GM10248 (cell line): Measurements from ENCODE around the gene AGPAT2.

ENCODE experiments used
- CTCF ChIA-PET: fragments of 300-600 bp; sonication (Branson Sonifier 250); formaldehyde crosslinking; extraction: SDS; loops from one replicate; lab custom pipeline; 2021; ENCODE audit warnings: antibody characterized with exemption; lab: Yijun Ruan, JAX
- POLR2A ChIA-PET: fragments of 350-650 bp; sonication (Branson Sonifier 250); formaldehyde crosslinking; extraction: SDS; loops from one replicate; lab custom pipeline; 2020; ENCODE audit warnings: antibody characterized with exemption; lab: Yijun Ruan, JAX
- DNase-seq: peaks from one replicate; pipeline ENCODE4 v3.0.0; 2012; ENCODE audit errors: extremely low spot score
- TF ChIP-seq, protein P1 (sequence below): IDR thresholded peaks from 2 replicates; pipeline ENCODE4 v1.5.1; 2012; ENCODE audit warnings: mild to moderate bottlenecking, low read depth; ENCODE audit errors: extremely low read depth, missing control alignments, control extremely low read depth

The AGPAT2 gene

DNA sequence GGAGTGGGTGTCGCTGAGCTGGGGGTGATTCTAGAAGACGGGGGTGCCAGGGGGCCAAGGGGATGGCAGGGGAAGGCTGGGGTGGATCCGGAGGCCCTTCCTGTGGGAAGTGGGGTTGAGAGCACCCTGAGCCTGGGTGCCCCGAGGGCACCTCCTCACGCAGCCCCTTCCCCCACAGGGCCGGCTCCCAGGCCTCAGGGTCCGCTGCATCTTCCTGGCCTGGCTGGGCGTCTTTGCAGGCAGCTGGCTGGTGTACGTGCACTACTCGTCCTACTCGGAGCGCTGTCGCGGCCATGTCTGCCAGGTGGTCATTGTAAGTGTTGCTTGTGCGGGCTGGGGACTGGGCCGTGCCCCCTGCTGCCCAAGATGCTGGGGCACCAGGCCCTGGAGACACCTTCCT lies 30.1 kb upstream of the AGPAT2 start:
- TF ChIP-seq, protein P1, sequence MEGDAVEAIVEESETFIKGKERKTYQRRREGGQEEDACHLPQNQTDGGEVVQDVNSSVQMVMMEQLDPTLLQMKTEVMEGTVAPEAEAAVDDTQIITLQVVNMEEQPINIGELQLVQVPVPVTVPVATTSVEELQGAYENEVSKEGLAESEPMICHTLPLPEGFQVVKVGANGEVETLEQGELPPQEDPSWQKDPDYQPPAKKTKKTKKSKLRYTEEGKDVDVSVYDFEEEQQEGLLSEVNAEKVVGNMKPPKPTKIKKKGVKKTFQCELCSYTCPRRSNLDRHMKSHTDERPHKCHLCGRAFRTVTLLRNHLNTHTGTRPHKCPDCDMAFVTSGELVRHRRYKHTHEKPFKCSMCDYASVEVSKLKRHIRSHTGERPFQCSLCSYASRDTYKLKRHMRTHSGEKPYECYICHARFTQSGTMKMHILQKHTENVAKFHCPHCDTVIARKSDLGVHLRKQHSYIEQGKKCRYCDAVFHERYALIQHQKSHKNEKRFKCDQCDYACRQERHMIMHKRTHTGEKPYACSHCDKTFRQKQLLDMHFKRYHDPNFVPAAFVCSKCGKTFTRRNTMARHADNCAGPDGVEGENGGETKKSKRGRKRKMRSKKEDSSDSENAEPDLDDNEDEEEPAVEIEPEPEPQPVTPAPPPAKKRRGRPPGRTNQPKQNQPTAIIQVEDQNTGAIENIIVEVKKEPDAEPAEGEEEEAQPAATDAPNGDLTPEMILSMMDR = no peak
- POLR2A ChIA-PET = no interaction called here
- no peak for DNase-seq
- CTCF ChIA-PET = interaction anchor here (7.7 kb wide), 1 partner anchor 11 kb away, joined by 49 read pairs; no protein-coding TSS in a partner anchor

DNA sequence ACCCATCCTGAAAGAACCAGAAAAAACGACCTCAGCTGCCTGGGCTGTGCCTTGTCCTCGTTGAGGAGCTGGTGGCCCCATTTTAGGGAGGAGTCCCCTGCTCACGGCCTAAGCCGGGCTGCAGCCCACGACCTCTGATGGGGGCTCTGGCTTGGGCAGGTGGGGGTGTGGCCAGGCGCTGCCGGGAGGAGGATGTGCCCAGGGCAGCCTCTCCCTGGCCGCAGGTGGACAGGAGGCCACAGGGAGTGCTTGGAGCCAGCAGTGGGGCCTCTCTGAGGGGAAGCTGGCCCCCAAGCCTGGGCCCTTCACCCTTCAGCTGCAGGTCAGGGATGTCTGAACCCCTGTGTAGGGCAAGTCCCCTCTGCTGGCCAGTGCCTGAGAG lies 27.6 kb upstream of the AGPAT2 start:
- POLR2A ChIA-PET = interaction anchor here (0.6 to 3.9 kb wide), 2 partner anchors 13 to 25 kb away, joined by 3 to 36 read pairs; no protein-coding TSS in a partner anchor
- CTCF ChIA-PET = interaction anchor here (0.9 to 7.7 kb wide), 7 partner anchors 10 to 315 kb away, joined by 3 to 49 read pairs (median 3); no protein-coding TSS in a partner anchor
- TF ChIP-seq, protein P1 = no peak
- no peak for DNase-seq

DNA sequence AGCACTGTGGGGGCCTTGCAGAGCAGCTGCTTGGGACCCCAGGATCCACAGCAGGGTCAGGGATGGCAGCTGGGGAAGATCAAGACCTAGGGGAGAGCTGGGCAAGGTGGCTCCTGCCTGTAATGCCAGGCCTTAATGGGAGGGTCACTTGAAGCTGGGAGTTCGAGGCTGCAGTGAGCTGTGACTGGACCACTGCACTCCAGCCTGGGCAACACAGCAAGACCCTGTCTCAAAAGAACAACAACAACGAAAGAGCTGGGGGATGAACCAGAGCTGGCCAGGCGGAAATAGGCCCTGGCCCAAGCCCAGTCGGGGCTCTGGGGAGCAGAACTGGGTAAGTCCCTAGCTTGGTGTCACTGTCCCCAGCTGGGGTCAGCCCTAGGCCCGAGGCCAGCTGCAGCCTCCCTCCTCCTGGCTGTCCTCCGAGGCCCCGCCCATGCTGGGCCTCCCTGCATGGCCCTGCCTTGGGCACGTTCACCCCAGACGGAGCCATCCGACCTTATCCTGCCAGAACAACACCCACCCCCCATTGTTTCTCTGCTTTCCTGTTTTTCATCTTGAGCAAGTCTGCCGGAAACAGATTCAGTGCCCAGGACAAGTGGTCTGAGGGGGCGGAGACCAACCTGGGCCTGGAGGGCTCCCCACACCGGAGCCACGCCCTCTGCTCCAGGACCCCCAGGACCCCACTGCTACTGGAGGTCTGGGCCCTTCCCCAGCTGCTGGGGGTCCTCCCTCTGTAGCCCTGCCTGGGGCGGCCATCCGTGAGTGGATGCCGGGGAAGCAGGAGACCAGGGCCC lies 27.0 kb upstream of the AGPAT2 start:
- TF ChIP-seq, protein P1 = no peak
- ChIA-PET POLR2A (interaction anchor here (3.9 kb wide), 1 partner anchor 13 kb away, joined by 36 read pairs; no protein-coding TSS in a partner anchor), CTCF (interaction anchor here (0.8 to 7.7 kb wide), 8 partner anchors 8 to 315 kb away, joined by 3 to 49 read pairs (median 4); partner anchors contain the start of gene AJM1)
- no peak for DNase-seq

DNA sequence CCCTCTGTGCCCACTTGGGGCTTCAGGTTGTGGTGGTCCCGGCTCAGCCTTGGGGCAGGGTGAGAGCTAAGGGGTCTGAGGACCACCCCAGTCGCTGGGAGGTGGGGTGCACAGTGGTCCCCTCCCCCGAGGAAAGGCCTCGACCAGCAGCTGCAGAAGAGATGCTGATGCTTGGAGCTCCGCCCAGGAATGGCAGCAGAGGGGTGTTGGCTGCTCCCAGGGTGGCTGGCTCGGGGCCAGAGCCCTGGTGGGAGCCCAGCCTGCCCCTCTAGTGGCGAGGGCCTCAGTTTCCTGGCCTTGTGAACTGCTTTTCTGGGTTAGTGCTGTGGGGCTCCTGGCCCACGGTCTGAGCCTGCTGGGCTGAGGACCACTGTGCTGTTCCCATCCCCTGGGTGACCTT lies 26.3 kb upstream of the AGPAT2 start:
- ChIA-PET POLR2A (interaction anchor here (3.9 kb wide), 1 partner anchor 14 kb away, joined by 36 read pairs; no protein-coding TSS in a partner anchor), CTCF (interaction anchor here (0.8 to 7.7 kb wide), 4 partner anchors 9 to 129 kb away, joined by 3 to 49 read pairs (median 6); partner anchors contain the start of gene AJM1)
- no peak for DNase-seq
- TF ChIP-seq, protein P1 = no peak

DNA sequence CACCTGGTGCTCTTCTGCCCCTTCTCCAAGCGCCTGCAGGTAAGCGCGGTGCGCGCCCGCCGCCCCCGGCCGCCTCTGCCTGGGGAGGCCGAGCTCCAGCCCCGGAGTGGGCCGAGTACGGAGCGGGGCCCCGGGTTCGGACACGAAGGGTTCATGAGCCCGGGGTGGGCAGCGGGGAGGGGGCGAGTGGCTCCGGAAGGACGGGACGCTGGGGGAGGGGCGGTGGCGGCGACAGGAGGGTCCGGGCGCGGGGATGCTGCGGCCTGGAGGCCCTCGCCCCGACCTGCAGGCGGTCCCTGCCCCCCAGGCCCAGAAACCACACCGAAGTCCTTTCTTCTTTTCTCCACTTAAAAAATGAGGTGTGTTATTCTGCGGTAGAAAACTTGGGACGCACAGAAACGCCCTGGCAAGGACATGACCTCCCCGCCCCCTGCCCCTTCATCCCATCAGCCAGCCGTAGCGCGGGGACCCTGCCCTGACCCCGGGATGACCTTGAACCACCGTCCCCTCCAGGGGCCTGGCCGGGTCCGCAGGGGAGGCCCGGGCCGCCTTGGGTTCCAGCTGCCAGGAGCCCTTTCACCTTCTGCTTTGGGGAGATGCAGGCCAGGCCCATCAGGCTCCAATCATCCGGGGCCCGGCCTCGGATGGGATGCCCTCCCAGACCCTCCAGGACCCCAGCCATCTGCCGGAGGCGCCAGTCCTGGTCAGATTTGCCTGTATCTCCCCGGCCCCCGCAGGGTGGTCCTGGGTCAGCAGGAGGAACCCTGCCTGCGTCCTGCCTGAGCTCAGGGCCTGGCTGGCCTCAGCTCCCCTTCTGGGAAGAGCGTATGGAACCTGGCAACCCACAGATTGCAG lies 25.7 kb upstream of the AGPAT2 start:
- CTCF ChIA-PET = interaction anchor here (1.7 to 7.7 kb wide), 2 partner anchors 10 to 16 kb away, joined by 4 to 49 read pairs; no protein-coding TSS in a partner anchor
- POLR2A ChIA-PET = interaction anchor here (3.9 kb wide), 1 partner anchor 14 kb away, joined by 36 read pairs; no protein-coding TSS in a partner anchor
- DNase-seq = no peak
- TF ChIP-seq, protein P1 = no peak
